Tibial nerve (tissue), 4 donors: ENCODE results near the gene ARHGEF28.

Experiments used
- CTCF ChIP-seq, 5 experiments: fragments of 200-600 bp in 3 of 5; fragments of 450-650 bp in 2 of 5; sonication (generic) in 3 of 5; IDR thresholded peaks; one replicate each; pipeline ENCODE4 v1.5.1; 2016 to 2019; ENCODE audit warnings: antibody characterized with exemption in 5 of 5, mild to moderate bottlenecking in 3 of 5, moderate library complexity in 2 of 5
- EP300 ChIP-seq, 2 donors: sonication (generic); formaldehyde crosslinking; IDR thresholded peaks; one replicate each; pipeline ENCODE4 v1.6.1; 2017; ENCODE audit warnings: antibody characterized with exemption in 2 of 2, mild to moderate bottlenecking in 1 of 2
- POLR2A ChIP-seq, 2 donors: fragments of 450-650 bp; IDR thresholded peaks; one replicate each; pipeline ENCODE4 v1.6.1; 2017; ENCODE audit warnings: antibody characterized with exemption in 2 of 2, mild to moderate bottlenecking in 2 of 2, moderate library complexity in 2 of 2

- TF ChIP-seq EP300 (IDR thresholded peaks at IDR 0.05) = no peak
- TF ChIP-seq CTCF (IDR thresholded peaks at IDR 0.05) = no peak
- no peak for TF ChIP-seq POLR2A (IDR thresholded peaks at IDR 0.05)
Observed at GRCh38 chr5:73636408-73636807, 10.4 kb downstream of the ARHGEF28 start.
